PC-9 (cell line): ENCODE measurements around the gene METTL27.

Source experiments
- EZH2 ChIP-seq: fragments of 200-600 bp; sonication (generic); IDR thresholded peaks from 2 replicates; pipeline ENCODE4 v1.8.0; 2017; ENCODE audit warnings: antibody characterized with exemption, low read depth
- TF ChIP-seq, protein P1 (sequence below): fragments of 200-600 bp; sonication (generic); conservative IDR thresholded peaks from 2 replicates; pipeline ENCODE4 v1.6.1; 2017; ENCODE audit warnings: mixed run types, antibody characterized with exemption, mild to moderate bottlenecking, moderate library complexity

DNA sequence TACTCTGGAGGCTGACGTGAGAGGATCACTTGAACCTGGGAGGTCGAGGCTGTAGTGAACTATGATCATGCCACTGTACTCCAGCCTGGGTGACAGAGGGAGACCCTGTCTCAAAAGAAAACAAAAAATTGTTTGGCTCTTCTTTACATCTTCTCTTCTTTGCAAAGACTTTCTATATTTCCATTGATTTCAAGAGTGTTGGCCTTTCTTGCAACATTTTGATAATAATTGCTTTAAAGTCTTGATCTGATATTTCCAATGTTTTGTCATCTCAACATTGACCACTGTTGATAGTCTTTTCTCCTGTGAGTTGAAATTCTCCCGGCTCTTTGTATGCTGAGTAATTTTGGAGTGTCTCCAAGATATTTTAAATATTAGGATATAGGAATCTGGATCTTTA is 29.3 kb downstream of the METTL27 start:
- TF ChIP-seq, protein P1, sequence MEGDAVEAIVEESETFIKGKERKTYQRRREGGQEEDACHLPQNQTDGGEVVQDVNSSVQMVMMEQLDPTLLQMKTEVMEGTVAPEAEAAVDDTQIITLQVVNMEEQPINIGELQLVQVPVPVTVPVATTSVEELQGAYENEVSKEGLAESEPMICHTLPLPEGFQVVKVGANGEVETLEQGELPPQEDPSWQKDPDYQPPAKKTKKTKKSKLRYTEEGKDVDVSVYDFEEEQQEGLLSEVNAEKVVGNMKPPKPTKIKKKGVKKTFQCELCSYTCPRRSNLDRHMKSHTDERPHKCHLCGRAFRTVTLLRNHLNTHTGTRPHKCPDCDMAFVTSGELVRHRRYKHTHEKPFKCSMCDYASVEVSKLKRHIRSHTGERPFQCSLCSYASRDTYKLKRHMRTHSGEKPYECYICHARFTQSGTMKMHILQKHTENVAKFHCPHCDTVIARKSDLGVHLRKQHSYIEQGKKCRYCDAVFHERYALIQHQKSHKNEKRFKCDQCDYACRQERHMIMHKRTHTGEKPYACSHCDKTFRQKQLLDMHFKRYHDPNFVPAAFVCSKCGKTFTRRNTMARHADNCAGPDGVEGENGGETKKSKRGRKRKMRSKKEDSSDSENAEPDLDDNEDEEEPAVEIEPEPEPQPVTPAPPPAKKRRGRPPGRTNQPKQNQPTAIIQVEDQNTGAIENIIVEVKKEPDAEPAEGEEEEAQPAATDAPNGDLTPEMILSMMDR: no peak
- no peak for TF ChIP-seq EZH2
